HepG2 (cell line): ENCODE measurements around the gene MINAR2. TPM values are rescaled to one million over a fixed set of nuclear protein-coding genes. Genes with fewer than 3 reads are reported as not detected.

Experiments used
- ATAC-seq: fragments of 200-7000 bp; cut with Tn5 transposase; 3 replicates; pipeline ENCODE4 v1.9.1; 2020; ENCODE audit warnings: mild to moderate bottlenecking, moderate library complexity
- BruUV-seq: library from RNA; stranded (reverse); fragments of 400-500 nt; replicated peaks from 2 replicates; lab custom pipeline; 2021; lab: Mats Ljungman, UMichigan
- CTCF ChIA-PET: fragments of 300-600 bp; formaldehyde crosslinking; extraction: SDS; loops from one replicate; lab custom pipeline; 2021; ENCODE audit warnings: low total read pairs, inconsistent platforms, low intra/inter-chr PET ratio; lab: Yijun Ruan, JAX
- POLR2A ChIA-PET: fragments of 350-600 bp; sonication (Branson Sonifier 250); formaldehyde crosslinking; loops from one replicate; lab custom pipeline; 2020; ENCODE audit warnings: antibody characterized with exemption, inconsistent platforms; lab: Yijun Ruan, JAX
- DNase-seq: peaks from one replicate; pipeline ENCODE4 v3.0.0-alpha.2; 2015; ENCODE audit warnings: low spot score
- FAIRE-seq: peaks from 3 replicates; lab custom pipeline; 2011; peaks lifted over from hg19 to GRCh38; lab: Jason Lieb, UNC
- H2AFZ ChIP-seq: one replicate; pipeline ENCODE4 v1.6.1; 2011; ENCODE audit warnings: low read length, inconsistent platforms
- H3K27ac ChIP-seq: fragments of 300-600 bp; 3 replicates; pipeline ENCODE4 v1.8.0; 2011; ENCODE audit warnings: mixed run types, mild to moderate bottlenecking, mixed read lengths, low read length, inconsistent platforms; ENCODE audit not compliant: insufficient read depth; ENCODE audit errors: extremely low read length
- H3K27me3 ChIP-seq, 2 experiments: fragments of 200-600 bp in 1 of 2; 2 replicates in 1 of 2; 3 replicates in 1 of 2; pipeline versions ENCODE4 v1.6.0 to v1.8.0; 2011; ENCODE audit warnings: low read length in 2 of 2, mild to moderate bottlenecking in 2 of 2, moderate library complexity in 2 of 2, inconsistent platforms in 1 of 2; ENCODE audit not compliant: insufficient read depth in 2 of 2, control insufficient read depth in 1 of 2
- H3K36me3 ChIP-seq, 2 experiments: fragments of 200-600 bp in 1 of 2; replicated peaks in 1 of 2; 2 replicates in 1 of 2; 3 replicates in 1 of 2; pipeline versions ENCODE4 v1.5.1 to v1.8.0; 2011; ENCODE audit warnings: low read length in 2 of 2, inconsistent platforms in 1 of 2; ENCODE audit not compliant: insufficient read depth in 2 of 2, control insufficient read depth in 1 of 2
- H3K4me1 ChIP-seq: 2 replicates; pipeline ENCODE4 v1.5.1; 2012; ENCODE audit warnings: low read length, inconsistent platforms; ENCODE audit not compliant: insufficient read depth
- H3K4me2 ChIP-seq: 2 replicates; pipeline ENCODE4 v1.6.0; 2011; ENCODE audit warnings: low read depth, low read length, inconsistent platforms
- H3K4me3 ChIP-seq, 3 experiments: fragments of 200-600 bp in 1 of 3; sonication (generic), shearing (Covaris generic) in 1 of 3; replicated peaks in 1 of 3; 2 replicates each; pipeline ENCODE4 v1.5.1; 2011 to 2016; ENCODE audit warnings: low read length in 3 of 3, inconsistent platforms in 2 of 3, low read depth in 2 of 3, mild to moderate bottlenecking in 2 of 3, control low read depth in 1 of 3, mixed read lengths in 1 of 3; ENCODE audit not compliant: insufficient read depth in 1 of 3
- H3K79me2 ChIP-seq: one replicate; pipeline ENCODE4 v1.6.1; 2011; ENCODE audit warnings: low read length, inconsistent platforms; ENCODE audit not compliant: insufficient read depth
- H3K9ac ChIP-seq: 2 replicates; pipeline ENCODE4 v1.6.0; 2011; ENCODE audit warnings: mild to moderate bottlenecking, low read depth, low read length, inconsistent platforms; ENCODE audit not compliant: insufficient read depth
- H3K9me3 ChIP-seq: 2 replicates; pipeline ENCODE4 v1.5.1; 2012; ENCODE audit warnings: mild to moderate bottlenecking, low read length
- H4K20me1 ChIP-seq: 2 replicates; pipeline ENCODE4 v1.6.0; 2011; ENCODE audit warnings: inconsistent platforms, mild to moderate bottlenecking, low read length, moderate library complexity; ENCODE audit not compliant: insufficient read depth
- ARID3A ChIP-seq: IDR thresholded peaks from 2 replicates; pipeline ENCODE4 v1.6.1; 2012; ENCODE audit warnings: low read depth, low read length, improper control_type of control experiment
- ATF1 ChIP-seq: IDR thresholded peaks from 2 replicates; pipeline ENCODE4 v1.6.1; 2016; ENCODE audit warnings: mild to moderate bottlenecking, control low read depth
- FOXO1 ChIP-seq: sonication (generic); formaldehyde crosslinking; IDR thresholded peaks from 2 replicates; pipeline ENCODE4 v1.4.0; 2020; ENCODE audit warnings: missing genetic modification reagents
- ZNF513 ChIP-seq: sonication (generic); formaldehyde crosslinking; conservative IDR thresholded peaks from 2 replicates; pipeline ENCODE4 v1.5.0; 2020; ENCODE audit warnings: missing genetic modification reagents
- WGBS: methylation state at CpG from one replicate; pipeline ENCODE4 v1.1.6; 2017; ENCODE audit warnings: low lambda C conversion rate; 5-methylcytosine and 5-hydroxymethylcytosine counted together
- in situ Hi-C: cut with HindIII; loops from 2 replicates; pipeline ENCODE4 v1.10.0; 2017; ENCODE audit warnings: low pct_unique_long_range_greater_than_20kb; ENCODE audit not compliant: extremely low pct_ligation_motif_present
- intact Hi-C: fragments of 100-400 bp; cut with micrococcal nuclease; formaldehyde crosslinking; loops from one replicate; pipeline ENCODE4 v1.10.0; 2022; ENCODE audit not compliant: unreplicated experiment
- polyA plus RNA-seq, 8 experiments: library from polyadenylated mRNA; depleted of rRNA in 3 of 8; stranded (reverse) in 7 of 8; unstranded in 1 of 8; fragments of >200 nt; fragmentation: Illumina TruSeq in 4 of 8; extraction: Trizol in 4 of 8; gene quantifications; 2 replicates each; pipeline versions ENCODE4 v1.2.1 to v1.2.3, GENCODE V29; 2011 to 2016; ENCODE audit warnings: low read depth in 4 of 8, missing spikeins in 1 of 8, mixed read lengths in 1 of 8; ENCODE audit not compliant: insufficient read depth in 1 of 8
- total RNA-seq, 5 experiments: library from RNA; depleted of rRNA; stranded (reverse); fragments of >200 nt; fragmentation: Illumina TruSeq; extraction: Trizol; gene quantifications; 2 replicates each; pipeline ENCODE4 v1.2.3, GENCODE V29; 2016; ENCODE audit warnings: low read depth in 1 of 5
- TF ChIP-seq, protein P1 (sequence below): IDR thresholded peaks from 2 replicates; pipeline ENCODE4 v1.6.1; 2016; ENCODE audit warnings: mild to moderate bottlenecking, missing biosample characterization, missing genetic modification reagents
- TF ChIP-seq, protein P2 (sequence below): IDR thresholded peaks from 2 replicates; pipeline ENCODE4 v1.6.1; 2016; ENCODE audit warnings: missing genetic modification reagents, missing compliant biosample characterization

The MINAR2 gene
- total and polyA plus RNA-seq, 2 of the 13 experiments (the other 11 are each of a cell fraction or from before 2014, with no cell fraction given): not detected

GRCh38 chr5:129739773-129740172, 8.1 kb upstream of the MINAR2 start (continued):
- no peak for TF ChIP-seq ARID3A
- TF ChIP-seq, protein P1, sequence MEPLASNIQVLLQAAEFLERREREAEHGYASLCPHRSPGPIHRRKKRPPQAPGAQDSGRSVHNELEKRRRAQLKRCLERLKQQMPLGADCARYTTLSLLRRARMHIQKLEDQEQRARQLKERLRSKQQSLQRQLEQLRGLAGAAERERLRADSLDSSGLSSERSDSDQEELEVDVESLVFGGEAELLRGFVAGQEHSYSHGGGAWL (CRISPR knock-in tag): no peak
- TF ChIP-seq ZNF513 (CRISPR knock-in tag): no peak
- TF ChIP-seq ATF1: no peak

- CTCF ChIA-PET: no interaction called here
- H4K20me1 ChIP-seq: no peaks in the 10 kb centered on the region
- no peak overlapping the region for H3K9ac ChIP-seq
- H3K79me2 ChIP-seq: no peaks in the 10 kb centered on the region
- DNase-seq: no peak
- H3K4me3 ChIP-seq: no peak overlapping the region
- BruUV-seq: no TSS peak
- FAIRE-seq: no peak
- no peaks in the 10 kb centered on the region for H3K27me3 ChIP-seq
- H2AFZ ChIP-seq: no peak overlapping the region
- in situ Hi-C loops: no loop called here
- no peaks in the 10 kb centered on the region for H3K36me3 ChIP-seq
- H3K27ac ChIP-seq: no peak overlapping the region
- WGBS: 0% methylated on average over 2 of the region's 2 CpGs
- intact Hi-C loops: no loop called here
- TF ChIP-seq, protein P2, sequence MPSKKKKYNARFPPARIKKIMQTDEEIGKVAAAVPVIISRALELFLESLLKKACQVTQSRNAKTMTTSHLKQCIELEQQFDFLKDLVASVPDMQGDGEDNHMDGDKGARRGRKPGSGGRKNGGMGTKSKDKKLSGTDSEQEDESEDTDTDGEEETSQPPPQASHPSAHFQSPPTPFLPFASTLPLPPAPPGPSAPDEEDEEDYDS: no peak
- no peak for TF ChIP-seq FOXO1
- TF ChIP-seq, all 625 proteins: peak for 0
- no peak overlapping the region for H3K4me2 ChIP-seq
- ATAC-seq: no peak
- no peaks in the 10 kb centered on the region for H3K9me3 ChIP-seq
- no peaks in the 10 kb centered on the region for H3K4me1 ChIP-seq
- POLR2A ChIA-PET: no interaction called here
Measured at GRCh38 chr5:129743541-129744187, 4.2 kb upstream of the MINAR2 start.
